HG02759 (cell line): ENCODE results near the gene ZNF559.
"Not testable (repeated sequence)": the region's sequence is repeated elsewhere in the genome, so short reads cannot be mapped to it uniquely, and the experiment has no call there.

Experiments
- ATAC-seq: cut with Tn5 transposase; IDR thresholded peaks from one replicate; pipeline ENCODE4 v1.9.1; 2021; ENCODE audit warnings: mild to moderate bottlenecking, moderate library complexity; ENCODE audit not compliant: unreplicated experiment

Gene ZNF559

DNA sequence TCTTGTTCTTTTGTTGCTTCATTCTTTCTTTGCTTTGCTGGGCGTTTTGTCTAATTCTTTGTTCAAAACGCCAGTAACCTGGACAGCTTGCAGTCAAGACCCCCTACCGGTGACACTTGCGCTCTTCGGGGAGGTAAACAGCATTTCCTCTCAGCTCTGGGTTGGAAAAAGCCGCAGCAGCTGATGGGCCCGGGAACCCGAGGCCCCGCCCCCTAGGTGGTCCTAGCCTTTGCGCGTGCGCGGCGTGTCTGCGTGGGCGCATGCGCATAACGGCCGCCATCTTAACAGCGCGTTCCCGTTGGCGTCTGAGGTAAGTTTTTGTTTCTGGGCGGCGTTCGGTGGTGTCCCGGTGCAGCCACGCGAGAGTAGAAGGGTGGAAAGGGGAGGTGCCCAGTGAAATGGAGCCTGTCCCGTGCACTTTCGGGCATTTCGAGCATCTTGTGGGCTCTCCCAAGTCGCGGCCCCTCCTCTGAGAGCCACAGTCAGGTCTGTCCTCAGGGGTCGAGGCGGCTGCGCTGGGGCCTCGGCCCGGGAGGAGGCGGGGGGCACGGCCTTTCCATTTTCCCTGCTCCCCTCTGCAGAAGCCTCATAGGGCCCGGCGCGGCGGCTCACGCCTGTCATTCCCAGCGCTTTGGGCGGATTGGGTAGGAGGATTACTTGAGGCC is at the start of gene ZNF559:
ZNF559 (plus strand) TSS at position 261 of the 665 bp plus-strand sequence. CDS start 14,371 bp downstream, outside the sequence.
- peak; percentile 95 for ATAC-seq

DNA sequence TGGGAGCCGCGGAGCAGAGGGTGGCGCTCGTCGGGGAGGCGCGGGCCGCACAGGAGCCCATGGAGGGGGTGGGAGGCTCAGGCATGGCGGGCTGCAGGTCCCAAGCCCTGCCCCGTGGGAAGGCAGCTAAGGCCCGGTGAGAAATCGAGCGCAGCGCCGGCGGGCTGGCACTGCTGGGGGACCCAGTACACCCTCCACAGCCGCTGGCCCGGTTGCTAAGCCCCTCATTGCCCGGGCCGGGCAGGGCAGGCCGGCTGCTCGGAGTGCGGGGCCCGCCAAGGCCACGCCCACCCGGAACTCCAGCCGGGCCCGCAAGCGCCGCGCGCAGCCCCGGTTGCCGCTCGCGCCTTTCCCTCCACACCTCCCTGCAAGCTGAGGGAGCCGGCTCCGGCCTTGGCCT is 40.5 kb upstream of the ZNF559 start:
- not testable (repeated sequence) for ATAC-seq

DNA sequence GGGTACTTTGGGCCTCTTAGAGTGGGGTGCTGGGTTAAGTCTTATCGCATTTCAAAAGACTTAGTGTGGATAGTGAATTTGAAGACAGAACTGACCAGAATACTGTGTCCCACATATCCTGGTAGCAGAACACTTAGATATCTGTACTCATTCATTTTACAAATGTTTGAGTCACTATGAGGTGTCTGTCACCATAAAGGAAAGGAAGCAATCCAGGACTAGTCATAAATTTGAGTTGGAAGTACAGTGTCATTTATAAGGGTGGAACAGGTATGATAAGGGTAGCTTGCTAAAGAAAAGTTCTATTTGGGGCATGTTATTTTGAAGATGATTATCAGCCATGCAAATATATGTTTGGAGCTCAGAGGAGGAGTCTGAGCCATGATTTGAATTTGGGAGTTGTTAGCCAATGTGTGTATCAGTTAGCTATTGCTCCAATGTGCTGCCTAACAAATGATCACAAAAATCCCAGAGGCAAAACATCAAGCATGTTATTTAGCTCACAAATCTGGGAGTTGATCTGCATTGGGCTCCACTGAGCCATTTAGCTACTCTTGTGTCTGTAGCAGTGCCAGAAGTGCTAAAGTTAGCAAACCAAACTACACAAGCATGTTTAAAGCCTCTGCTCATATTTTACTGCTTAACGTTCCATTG is 34.6 kb upstream of the ZNF559 start:
- no peak for ATAC-seq

DNA sequence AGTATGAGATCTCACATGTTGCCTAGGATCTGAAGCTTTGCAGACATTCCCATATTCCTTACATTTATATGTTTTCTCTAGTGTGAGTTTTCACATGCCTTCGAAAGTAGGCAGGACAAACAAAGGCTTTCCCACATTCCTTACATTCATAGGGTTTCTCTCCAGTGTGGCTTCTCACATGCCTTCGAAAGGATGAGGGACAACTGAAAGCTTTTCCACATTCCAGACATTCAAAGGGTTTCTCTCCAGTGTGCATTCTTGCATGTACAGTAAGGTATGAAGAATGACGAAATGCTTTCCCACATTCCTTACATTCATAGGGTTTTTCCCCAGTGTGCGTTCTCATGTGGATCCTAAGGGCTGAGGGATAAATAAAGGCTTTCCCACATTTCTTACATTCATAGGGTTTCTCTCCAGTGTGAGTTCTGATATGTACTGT is 28.5 kb upstream of the ZNF559 start:
- ATAC-seq = no peak

DNA sequence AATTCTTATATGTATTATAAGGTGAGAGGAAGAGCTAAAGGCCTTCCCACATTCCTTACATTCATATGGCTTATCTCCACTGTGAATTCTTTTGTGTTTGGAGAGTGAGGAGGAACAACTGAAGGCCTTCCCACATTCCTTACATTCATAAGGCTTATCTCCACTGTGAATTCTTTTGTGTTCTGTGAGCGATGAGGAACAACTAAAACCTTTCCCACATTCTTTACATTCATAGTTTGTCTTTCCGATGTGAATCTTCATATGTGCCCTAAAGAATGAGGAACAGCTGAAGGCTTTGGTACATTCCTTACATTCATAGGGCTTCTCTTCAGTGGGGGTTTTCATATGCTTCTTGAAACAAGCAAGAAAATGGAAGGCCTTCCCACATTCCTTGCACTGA is 27.6 kb upstream of the ZNF559 start:
- no peak for ATAC-seq

DNA sequence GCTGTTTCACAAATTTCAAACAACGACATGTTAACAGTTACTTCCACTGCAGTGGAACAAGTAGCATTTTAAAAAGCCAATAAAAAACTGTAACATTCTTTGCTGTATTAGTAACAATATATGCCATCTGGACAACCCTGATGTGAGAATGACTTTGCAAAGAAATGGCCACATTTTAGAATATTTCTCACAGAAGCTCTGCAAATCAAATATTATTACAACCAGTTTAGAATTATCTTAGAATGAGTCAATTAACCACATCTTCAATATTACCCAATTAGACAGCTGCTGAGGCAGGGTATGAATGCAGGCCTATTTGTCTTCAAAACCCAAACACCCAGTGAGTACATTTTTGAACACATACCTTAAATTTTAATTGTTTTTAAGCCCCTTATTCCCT is 17.5 kb upstream of the ZNF559 start:
- ATAC-seq = no peak

DNA sequence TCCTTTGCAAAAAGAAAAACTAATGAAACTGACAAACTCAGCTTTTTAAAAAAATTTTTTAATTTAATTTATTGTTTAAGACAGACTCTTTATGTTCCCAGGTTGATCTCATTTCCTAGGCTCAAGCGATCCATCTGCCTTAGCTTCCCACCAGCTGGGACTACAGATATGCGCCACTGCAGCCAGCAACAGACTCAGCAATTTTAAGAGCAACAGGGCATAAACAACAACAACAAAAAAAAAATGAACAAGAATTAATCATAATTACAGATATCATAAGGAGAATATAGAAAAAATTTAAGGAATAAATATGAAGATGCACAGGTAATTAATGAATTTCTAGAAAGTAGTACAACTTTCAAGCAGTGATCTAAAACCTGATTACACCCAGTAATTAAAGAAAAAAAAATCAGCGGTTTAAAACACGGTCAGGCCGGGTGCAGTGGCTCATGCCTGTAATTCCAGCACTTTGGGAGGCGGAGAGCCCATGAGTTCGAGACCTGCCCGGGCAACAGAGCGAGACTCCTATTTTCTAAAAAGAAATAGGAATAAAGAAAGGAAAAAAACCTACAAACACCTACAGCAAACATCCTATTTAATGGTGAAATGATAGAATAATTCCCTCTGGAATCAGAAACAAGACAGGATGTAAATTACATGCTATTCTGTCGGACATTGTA is 15.7 kb upstream of the ZNF559 start:
- no peak for ATAC-seq

DNA sequence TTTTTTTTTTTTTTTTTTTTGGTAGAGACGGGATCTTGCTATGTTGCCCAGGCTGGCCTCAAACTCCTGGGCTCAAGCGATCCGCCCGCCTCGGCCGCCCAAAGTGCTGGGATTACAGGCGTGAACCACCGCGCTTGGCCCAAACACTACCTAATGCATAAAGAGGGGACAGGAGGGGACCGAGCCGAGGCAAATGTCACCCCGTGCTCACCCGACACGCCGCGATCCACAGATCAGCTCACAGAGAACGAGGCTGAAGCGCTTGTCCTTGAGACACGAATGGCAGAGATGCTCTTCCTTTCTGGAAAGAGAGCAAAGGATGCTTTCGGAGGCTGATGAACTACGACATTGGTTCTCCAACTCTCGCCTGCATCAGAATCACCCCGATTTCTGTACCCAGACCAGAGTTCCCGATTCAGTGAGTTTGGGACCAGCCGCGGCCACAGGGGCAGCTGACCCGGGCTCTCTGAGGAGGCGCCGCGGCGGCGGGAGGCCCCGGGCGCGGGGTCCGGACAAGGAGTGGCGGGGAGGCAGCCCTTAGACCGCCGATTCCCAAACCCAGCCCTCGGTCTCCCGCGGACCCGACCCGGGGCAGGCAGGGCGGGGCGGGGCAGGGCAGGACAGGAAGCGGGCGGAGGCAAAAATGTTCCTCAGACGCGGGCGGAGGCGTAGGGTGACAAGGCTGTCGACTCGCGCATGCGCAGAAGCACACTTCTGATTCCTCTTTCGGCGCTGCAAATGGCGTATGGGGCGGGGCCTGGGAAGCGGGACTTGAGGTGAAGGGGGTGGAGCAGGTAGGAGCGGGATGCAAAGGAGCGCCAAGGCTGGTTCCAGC is 14.6 kb upstream of the ZNF559 start, which contains the start of gene ZNF699:
ZNF699 (minus strand) TSS at position 700 of the 835 bp plus-strand sequence. CDS start 4,719 bp downstream, outside the sequence.
- ATAC-seq = peak; percentile 96

DNA sequence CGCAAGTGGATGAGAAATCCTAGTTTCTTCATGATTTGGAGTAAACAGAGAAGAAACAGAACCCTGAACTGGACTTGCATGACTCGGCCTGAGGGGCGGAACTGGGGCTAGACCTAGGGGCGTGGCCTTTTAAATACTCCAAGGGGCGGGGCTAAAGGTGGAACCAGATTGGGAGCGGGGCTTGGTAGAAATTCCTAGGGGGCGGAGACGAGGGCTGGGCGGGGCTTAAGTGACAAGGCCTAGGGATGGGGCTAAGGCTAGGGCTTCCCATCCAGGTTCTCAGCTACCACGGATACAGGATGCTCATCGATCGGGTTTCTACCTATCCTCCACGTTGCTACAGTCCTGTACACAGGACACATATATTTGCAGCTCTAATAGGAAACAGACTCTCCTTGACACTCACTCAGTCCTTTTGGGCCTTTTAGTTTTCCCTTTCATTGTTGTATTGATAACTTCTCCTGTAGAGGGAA is 14.0 kb upstream of the ZNF559 start:
- peak; percentile 70 for ATAC-seq

DNA sequence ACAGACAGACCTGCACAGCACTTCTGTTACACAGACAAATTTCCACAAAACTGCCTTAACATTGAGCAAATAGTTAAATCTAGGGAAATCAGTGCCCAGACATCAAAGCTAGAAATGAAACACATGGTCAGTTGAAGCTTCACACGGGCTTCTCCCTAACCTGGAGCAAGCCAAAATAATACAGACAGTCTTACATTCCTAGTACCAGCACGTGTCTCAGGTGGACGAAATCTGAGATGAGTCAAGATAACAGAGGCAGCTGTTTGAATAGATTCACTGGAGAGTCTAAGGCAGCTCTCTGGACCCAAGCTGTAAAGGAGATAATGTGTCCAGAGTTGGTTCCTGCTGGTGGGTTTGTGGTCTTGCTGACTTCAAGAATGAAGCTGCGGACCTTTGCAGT is 10.2 kb upstream of the ZNF559 start:
- no peak for ATAC-seq

DNA sequence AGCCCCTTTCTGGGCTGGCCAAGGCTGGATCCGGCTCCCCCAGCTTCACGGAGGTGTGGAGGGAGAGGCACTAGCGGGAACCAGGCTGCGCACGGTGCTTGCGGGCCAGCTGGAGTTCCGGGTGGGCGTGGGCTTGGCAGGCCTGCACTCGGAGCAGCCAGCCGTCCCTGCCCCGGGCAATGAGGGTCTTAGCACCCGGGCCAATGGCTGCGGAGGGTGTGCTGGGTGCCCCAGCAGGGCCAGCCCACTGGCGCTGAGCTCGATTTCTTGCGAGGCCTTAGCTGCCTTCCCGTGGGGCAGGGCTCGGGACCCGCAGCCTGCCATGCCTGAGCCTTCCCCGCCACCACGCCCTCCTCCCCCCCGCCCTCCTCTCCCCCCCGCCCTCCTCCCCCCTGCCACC is 2.6 kb upstream of the ZNF559 start:
- no peak for ATAC-seq

DNA sequence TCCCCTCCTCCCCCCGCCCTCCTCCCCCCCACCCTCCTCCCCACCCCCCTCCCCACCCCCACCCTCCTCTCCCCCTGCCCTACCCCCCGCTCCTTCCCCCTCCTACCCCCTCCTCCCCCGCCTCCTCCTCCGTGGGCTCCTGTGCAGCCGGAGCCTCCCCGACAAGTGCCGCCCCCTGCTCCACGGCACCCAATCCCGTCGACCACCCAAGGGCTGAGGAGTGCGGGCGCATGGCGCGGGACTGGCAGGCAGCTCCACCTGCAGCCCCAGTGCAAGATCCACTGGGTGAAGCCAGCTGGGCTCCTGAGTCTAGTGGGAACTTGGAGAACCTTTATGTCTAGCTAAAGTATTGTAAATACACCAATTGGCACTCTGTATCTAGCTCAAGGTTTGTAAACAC is 2.2 kb upstream of the ZNF559 start:
- not testable (repeated sequence) for ATAC-seq

DNA sequence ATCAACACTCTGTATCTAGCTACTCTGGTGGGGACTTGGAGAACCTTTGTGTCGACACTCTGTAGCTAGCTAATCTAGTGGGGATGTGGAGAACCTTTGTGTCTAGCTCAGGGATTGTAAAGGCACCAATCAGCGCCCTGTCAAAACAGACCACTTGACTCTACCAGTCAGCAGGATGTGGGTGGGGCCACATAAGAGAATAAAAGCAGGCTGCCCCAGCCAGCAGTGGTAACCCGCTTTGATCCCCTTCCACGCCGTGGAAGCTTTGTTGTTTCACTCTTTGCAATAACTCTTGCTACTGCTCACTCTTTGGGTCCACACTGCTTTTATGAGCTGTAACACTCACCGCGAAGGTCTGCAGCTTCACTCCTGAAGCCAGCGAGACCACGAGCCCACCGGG is 1.8 kb upstream of the ZNF559 start:
- ATAC-seq = not testable (repeated sequence)

DNA sequence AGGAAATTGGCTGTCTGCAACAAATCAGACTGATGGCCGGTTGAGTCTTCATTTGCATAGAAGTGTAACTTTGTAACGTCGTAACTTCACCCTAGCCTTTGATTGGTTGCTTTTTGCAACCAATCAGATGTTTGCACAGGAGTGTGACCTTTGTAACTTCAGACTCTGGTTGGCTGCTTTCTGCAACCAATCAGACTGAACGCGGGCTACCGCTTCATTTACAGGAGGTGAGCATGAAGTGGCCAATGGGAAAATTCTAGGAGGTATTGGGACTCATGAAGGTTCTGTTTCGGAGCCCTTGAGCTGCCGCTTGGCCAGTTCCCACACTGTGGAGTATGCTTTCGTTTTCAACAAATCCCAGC is 441 bp upstream of the ZNF559 start:
- peak; percentile 31 for ATAC-seq

DNA sequence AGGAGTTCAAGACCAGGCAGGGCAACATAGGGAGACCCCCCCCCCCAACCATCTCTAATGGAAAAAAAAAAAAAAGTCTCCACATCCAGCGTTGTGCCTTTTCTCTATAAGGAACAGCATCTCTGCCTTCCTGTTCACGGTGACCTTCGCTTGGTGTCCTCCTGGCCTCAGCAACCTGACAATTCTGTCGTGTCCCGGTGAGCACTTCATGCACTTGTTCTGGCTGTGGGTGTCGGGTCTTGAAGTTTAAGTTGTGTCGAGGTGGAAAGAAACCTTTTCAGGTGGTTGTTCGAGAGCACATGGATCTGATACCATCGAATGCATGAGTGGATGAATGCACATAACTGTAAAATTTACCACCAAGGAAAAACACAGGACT is 594 bp downstream of the ZNF559 start:
- ATAC-seq = no peak

DNA sequence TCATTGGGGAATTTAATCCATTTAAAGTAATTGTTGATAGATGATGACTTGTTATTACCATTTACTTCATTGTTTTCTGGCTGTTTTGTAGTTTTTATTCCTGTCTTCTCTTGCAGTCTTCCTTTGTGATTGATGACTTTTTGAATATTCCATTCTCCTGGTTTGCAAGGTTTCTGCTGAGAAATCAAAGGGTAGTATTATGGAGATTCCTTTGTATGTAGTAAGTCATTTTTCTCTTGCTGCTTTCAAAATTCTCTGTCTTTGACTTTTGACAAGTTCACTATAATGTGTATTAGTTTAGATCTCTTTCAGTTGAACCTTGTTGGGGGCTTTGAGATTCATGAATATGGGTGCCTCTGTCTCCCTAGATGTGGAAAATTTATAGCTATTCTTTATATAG is 6.0 kb downstream of the ZNF559 start:
- no peak for ATAC-seq

DNA sequence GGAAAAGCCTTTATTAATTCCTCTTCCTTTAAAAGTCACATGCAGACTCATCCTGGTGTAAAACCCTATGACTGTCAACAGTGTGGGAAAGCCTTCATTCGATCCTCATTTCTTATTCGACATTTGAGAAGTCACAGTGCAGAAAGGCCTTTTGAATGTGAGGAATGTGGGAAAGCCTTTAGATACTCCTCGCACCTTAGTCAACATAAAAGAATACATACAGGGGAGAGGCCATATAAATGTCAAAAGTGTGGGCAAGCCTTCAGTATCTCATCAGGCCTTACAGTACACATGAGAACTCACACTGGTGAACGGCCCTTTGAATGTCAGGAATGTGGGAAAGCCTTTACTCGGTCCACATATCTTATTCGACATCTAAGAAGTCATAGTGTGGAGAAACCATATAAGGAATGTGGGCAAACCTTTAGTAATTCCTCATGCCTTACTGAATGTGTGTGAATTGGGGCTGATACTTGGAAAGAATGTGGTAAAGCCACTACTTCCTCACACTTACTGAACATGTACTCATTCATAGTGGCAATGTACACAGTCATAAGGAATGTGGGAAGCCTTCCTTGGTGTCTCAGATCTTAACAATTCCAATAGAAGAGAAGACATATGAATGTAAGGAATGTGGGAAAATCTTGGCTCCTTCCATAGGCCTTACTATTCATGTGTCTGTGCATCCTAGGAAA is 18.8 kb downstream of the ZNF559 start:
- no peak for ATAC-seq

DNA sequence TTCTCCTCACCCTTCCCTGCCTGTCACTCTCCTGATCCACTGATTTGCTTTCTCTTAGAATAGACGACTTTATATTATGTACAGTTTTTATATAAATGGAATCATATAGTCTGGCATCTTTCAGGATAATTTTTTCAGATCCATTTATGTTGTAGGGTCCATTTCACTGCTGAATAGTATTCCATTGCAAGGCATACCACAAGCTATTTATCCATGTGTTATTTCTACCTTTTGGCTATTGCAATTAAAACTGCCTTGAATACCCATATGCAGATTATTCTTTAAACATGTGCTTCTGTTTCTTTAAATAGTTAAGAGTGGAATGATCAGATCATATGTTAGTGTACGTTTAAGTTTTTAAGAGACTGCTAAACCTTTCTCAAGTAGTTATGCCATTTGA is 21.0 kb downstream of the ZNF559 start:
- ATAC-seq = no peak

DNA sequence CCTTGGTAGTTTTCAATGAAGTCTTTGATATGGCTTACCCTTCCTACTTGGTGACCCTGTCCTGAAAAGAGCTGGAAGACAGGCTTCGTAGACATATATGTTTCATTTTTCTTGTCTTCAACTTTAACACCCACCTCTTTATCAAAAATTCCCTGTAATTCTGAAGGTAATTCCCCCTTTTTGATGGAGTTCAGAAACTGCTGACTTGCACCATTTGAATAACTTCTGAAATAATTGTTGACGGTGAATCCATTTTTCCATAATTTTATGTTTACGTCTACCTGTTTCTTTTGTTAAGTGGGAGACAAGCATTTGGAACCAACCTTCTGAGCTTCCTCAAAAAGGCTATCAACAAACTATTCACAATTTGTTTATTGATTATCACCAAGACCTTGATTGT is 24.3 kb downstream of the ZNF559 start:
- no peak for ATAC-seq

DNA sequence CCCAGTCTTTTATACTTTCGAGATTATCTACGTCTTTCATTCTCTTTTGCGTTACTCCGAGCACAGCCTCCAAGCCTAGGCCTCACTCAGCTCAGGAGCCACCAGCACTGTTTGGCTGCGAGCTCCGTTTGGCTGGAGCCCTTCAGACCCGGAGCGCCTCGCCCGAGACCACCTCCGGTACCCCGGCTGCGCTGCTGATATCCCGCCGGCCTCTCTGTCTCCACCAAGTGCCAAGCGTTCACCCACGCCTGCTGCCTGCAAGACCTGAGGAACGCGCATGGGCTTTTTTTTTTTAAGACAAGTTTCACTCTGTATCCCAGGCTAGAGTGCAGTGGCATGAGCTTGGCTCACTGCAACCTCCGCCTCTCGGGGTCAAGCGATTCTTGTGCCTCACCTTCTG is 24.7 kb downstream of the ZNF559 start:
- ATAC-seq = no peak
